ENCODE results near the gene TMEM59L. TPM values are rescaled to one million over a fixed set of nuclear protein-coding genes. Genes with fewer than 3 reads are reported as not detected.

Gene TMEM59L
- total and polyA plus RNA-seq, 10 of the 15 experiments (the other 5 are each of a cell fraction or from before 2014, with no cell fraction given), result 0.06 TPM; not detected in 9

DNA sequence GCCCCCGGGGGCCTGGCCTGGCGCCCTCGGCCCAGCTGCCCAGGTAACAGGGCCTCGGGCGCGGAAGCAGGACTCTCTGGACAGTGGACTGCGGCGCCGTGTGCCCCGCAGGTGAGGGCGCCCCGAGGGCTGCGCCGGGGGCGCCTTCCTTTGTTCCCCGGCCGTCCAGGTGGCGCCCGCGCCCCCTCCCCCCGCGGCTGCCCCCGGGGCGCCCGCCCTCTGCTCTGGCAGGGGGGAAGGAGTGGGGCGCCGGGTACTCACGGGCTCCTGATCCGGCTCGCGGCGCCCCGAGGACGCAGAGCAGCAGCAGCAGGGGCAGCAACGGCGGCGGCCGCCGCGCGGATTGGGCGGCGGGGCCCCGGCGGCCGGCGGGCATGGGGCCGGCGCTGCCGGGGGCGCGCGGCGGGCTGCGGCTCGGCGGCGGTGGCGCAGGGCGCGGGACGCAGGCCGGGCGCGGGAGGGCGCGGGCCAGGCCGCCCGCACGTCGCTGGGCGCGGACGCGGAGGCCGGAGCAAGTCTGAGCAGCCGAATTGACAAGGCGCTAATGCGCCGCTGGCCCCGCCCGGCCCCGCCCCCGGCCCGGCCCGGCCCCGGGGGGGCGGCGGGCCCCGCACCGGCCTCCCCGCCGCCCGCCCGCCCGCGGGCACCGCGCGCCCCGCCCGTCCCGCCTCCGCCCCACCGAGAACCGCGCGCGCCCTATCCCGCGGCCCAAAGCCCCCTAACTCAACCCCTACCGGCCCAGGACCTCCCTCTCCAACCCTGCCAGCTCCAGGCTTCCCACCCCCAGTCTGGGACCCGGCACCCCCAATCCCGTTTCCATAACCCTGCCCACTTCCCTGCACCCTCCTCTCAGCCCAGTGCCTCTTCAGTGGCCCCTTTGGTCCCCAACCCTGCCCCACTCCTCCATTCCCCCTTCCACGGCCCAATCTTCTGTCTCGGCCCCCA, 6.1 kb upstream of the TMEM59L start, which contains the start of gene CRLF1:
TSS of gene CRLF1 (minus strand) at position 519 of the 945 bp plus-strand sequence. CDS start at position 376, 143 bp downstream.
- intact Hi-C loops (cut with micrococcal nuclease; ENCODE audit: unreplicated experiment) (no loop called here), in situ Hi-C loops (cut with MboI) (no loop called here)
- Histone ChIP-seq H3K9me3 (replicated peaks; ENCODE audit: control insufficient read depth, insufficient read depth, low read length) (no peaks in the 10 kb centered on the region), H3K4me2 (ENCODE audit: control insufficient read depth, insufficient read depth) (no peak within 1 kb of the TSS), H4K20me1 (ENCODE audit: control insufficient read depth, insufficient read depth) (no peaks in the 10 kb centered on the region; the same call in none of the 2 replicates), H2AFZ (ENCODE audit: control insufficient read depth, low read depth, low read length) (no peak within 1 kb of the TSS), H3K4me3 (no peak within 1 kb of the TSS), H3K9ac (ENCODE audit: control insufficient read depth, insufficient read depth, low read length) (no peak within 1 kb of the TSS), H3K36me3 (ENCODE audit: control insufficient read depth in 2 of 2, insufficient read depth in 2 of 2, low read length in 1 of 2) (no peaks in the 10 kb centered on the region), H3K79me2 (ENCODE audit: control insufficient read depth, insufficient read depth, low read length) (no peaks in the 10 kb centered on the region), H3K4me1 (ENCODE audit: control insufficient read depth, insufficient read depth, low read length) (no peaks in the 10 kb centered on the region), H3K27ac (ENCODE audit: control insufficient read depth, insufficient read depth) (no peak within 1 kb of the TSS), H3K27me3 (replicated peaks in 1 of 2; ENCODE audit: control insufficient read depth in 2 of 2, insufficient read depth in 2 of 2, low read length in 1 of 2) (peaks cover 22 to 26% of the 10 kb centered on the region in 2 experiments)
- ChIA-PET RAD21 (ENCODE audit: unreplicated experiment) (no interaction called here), POLR2A (no interaction called here), SMC1A (ENCODE audit: uncharacterized antibody, unreplicated experiment) (no interaction called here), CTCF (no interaction called here)
- BruUV-seq (replicated peaks), result no TSS peak
- WGBS (ENCODE audit: insufficient coverage, insufficient replicate concordance, low lambda C conversion rate, missing lambda C conversion rate), result 8% methylated on average over 42 of the region's 116 CpGs
- DNase-seq (ENCODE audit: low read depth, low spot score) (no peak), FAIRE-seq (no peak), ATAC-seq (no peak)
- TF ChIP-seq IKZF2 (IDR thresholded peaks at IDR 0.05) (no peak), RCOR1 (conservative IDR thresholded peaks at IDR 0.05; ENCODE audit: low read depth, low read length) (no peak), CHD2 (IDR thresholded peaks at IDR 0.05; ENCODE audit: borderline replicate concordance, low read depth, low read length) (no peak), NR2F1 (conservative IDR thresholded peaks at IDR 0.05) (no peak)
- TF ChIP-seq, protein P1, sequence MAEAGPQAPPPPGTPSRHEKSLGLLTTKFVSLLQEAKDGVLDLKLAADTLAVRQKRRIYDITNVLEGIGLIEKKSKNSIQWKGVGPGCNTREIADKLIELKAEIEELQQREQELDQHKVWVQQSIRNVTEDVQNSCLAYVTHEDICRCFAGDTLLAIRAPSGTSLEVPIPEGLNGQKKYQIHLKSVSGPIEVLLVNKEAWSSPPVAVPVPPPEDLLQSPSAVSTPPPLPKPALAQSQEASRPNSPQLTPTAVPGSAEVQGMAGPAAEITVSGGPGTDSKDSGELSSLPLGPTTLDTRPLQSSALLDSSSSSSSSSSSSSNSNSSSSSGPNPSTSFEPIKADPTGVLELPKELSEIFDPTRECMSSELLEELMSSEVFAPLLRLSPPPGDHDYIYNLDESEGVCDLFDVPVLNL (IDR thresholded peaks at IDR 0.05; ENCODE audit: low read depth, low read length), result no peak
